SW480 (cell line): ENCODE results near the gene PGAM5.
"Not testable (repeated sequence)": the region's sequence is repeated elsewhere in the genome, so short reads cannot be mapped to it uniquely, and the experiment has no call there.

Source experiments
- DNase-seq: peaks from one replicate; pipeline ENCODE4 v3.0.0-alpha.2; 2016; ENCODE audit warnings: low spot score

PGAM5 gene

GRCh38 chr12:132689227-132689626 is 21.4 kb upstream of the PGAM5 start:
- peak; percentile 7 for DNase-seq

- DNase-seq: no peak
Measured at GRCh38 chr12:132690112-132690511, 20.5 kb upstream of the PGAM5 start.

GRCh38 chr12:132692030-132692429 is 18.6 kb upstream of the PGAM5 start:
- not testable (repeated sequence) for DNase-seq

- DNase-seq: not testable (repeated sequence)
Measured at GRCh38 chr12:132694888-132695287, 15.8 kb upstream of the PGAM5 start.

GRCh38 chr12:132695431-132695830 is 15.2 kb upstream of the PGAM5 start:
- no peak for DNase-seq

- no peak for DNase-seq
Measured at GRCh38 chr12:132698341-132698740, 12.3 kb upstream of the PGAM5 start.

- no peak for DNase-seq
Measured at GRCh38 chr12:132700212-132700822, 10.3 kb upstream of the PGAM5 start.

- no peak for DNase-seq
Measured at GRCh38 chr12:132702640-132703039, 8.0 kb upstream of the PGAM5 start.

GRCh38 chr12:132703641-132704040 is 7.0 kb upstream of the PGAM5 start:
- no peak for DNase-seq

- no peak for DNase-seq
Measured at GRCh38 chr12:132707241-132707640, 3.4 kb upstream of the PGAM5 start.

- DNase-seq: no peak
Measured at GRCh38 chr12:132708150-132708549, 2.5 kb upstream of the PGAM5 start.

GRCh38 chr12:132710043-132710404 is 618 bp upstream of the PGAM5 start:
- DNase-seq: no peak

GRCh38 chr12:132711080-132711843 is 620 bp downstream of the PGAM5 start:
- DNase-seq: peak; percentile 31

- DNase-seq: no peak
Measured at GRCh38 chr12:132713123-132713522, 2.5 kb downstream of the PGAM5 start.

GRCh38 chr12:132715874-132716273 is 5.2 kb downstream of the PGAM5 start:
- DNase-seq: no peak

GRCh38 chr12:132716356-132716755 is 5.7 kb downstream of the PGAM5 start:
- no peak for DNase-seq

GRCh38 chr12:132717011-132717410 is 6.4 kb downstream of the PGAM5 start:
- no peak for DNase-seq

- DNase-seq: no peak
Measured at GRCh38 chr12:132717531-132718387, 7.1 kb downstream of the PGAM5 start.

- DNase-seq: no peak
Measured at GRCh38 chr12:132718644-132719043, 8.0 kb downstream of the PGAM5 start.

GRCh38 chr12:132719141-132719953 is 8.7 kb downstream of the PGAM5 start:
- DNase-seq: no peak

GRCh38 chr12:132719954-132720324 is 9.3 kb downstream of the PGAM5 start:
- DNase-seq: no peak
